Measurements from ENCODE around the gene PTPN4.

DNA sequence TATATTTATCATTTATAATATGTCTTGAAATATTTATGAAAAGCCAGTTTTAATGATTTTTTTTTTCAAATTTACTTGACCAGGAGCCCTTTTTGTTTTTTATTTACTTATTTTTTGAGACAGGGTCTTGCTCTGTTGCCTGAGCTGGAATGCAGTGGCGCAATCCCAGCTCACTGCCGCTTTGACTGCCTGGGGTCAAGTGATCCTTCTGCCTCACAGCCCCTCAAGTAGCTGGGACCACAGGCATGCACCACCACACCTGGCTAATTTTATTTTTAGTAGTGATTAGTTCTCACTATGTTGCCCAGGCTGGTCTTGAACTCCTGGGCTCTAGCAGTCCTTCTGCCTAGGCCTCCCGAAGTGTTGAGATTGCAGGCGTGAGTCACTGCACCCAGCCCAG, 258.8 kb downstream of the PTPN4 start:
- TF ChIP-seq POLR2A (IDR thresholded peaks at IDR 0.05): no peak
- TF ChIP-seq, protein P1, sequence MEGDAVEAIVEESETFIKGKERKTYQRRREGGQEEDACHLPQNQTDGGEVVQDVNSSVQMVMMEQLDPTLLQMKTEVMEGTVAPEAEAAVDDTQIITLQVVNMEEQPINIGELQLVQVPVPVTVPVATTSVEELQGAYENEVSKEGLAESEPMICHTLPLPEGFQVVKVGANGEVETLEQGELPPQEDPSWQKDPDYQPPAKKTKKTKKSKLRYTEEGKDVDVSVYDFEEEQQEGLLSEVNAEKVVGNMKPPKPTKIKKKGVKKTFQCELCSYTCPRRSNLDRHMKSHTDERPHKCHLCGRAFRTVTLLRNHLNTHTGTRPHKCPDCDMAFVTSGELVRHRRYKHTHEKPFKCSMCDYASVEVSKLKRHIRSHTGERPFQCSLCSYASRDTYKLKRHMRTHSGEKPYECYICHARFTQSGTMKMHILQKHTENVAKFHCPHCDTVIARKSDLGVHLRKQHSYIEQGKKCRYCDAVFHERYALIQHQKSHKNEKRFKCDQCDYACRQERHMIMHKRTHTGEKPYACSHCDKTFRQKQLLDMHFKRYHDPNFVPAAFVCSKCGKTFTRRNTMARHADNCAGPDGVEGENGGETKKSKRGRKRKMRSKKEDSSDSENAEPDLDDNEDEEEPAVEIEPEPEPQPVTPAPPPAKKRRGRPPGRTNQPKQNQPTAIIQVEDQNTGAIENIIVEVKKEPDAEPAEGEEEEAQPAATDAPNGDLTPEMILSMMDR (IDR thresholded peaks at IDR 0.05): no peak

Data from body of pancreas (tissue), 4 donors.